Endothelial cell of umbilical vein (primary cell): ENCODE data around the gene CARD10. TPM values are rescaled to one million over a fixed set of nuclear protein-coding genes. Genes with fewer than 3 reads are reported as not detected.

Experiments
- BruUV-seq: library from RNA; stranded (reverse); fragments of 400-500 nt; replicated peaks from 2 replicates; lab custom pipeline; 2021; lab: Mats Ljungman, UMichigan
- CTCF ChIA-PET: fragments of 300-600, 350-600 bp; sonication (Branson Sonifier 250); formaldehyde crosslinking; loops from one replicate; lab custom pipeline; 2021; ENCODE audit warnings: antibody characterized with exemption, inconsistent platforms; lab: Charles Lee
- POLR2A ChIA-PET: fragments of 300-600, 350-600 bp; sonication (Branson Sonifier 250); formaldehyde crosslinking; loops from one replicate; lab custom pipeline; 2021; ENCODE audit warnings: antibody characterized with exemption, inconsistent platforms; lab: Charles Lee
- DNase-seq: peaks from one replicate; pipeline ENCODE4 v3.0.0-alpha.2; 2011; ENCODE audit warnings: low read depth, low spot score
- FAIRE-seq: peaks from 2 replicates; lab custom pipeline; 2011; peaks lifted over from hg19 to GRCh38; lab: Jason Lieb, UNC
- H2AFZ ChIP-seq: 2 replicates; pipeline ENCODE4 v1.6.0; 2012; ENCODE audit warnings: low read depth, low read length, control low read depth, inconsistent platforms
- H3K27ac ChIP-seq: 2 replicates; pipeline ENCODE4 v1.5.1; 2011; ENCODE audit warnings: low read depth, mild to moderate bottlenecking, control low read depth, low read length, moderate library complexity; ENCODE audit not compliant: insufficient read depth
- H3K27me3 ChIP-seq, 2 experiments: 2 replicates each; pipeline versions ENCODE4 v1.6.0 to v1.6.1; 2011; ENCODE audit warnings: low read length in 2 of 2, mixed read lengths in 1 of 2; ENCODE audit not compliant: control insufficient read depth in 2 of 2, insufficient read depth in 2 of 2
- H3K36me3 ChIP-seq, 2 experiments: 2 replicates in 1 of 2; 3 replicates in 1 of 2; pipeline ENCODE4 v1.5.1; 2011; ENCODE audit warnings: low read length in 2 of 2, mild to moderate bottlenecking in 1 of 2, moderate library complexity in 1 of 2; ENCODE audit not compliant: control insufficient read depth in 2 of 2, insufficient read depth in 2 of 2; ENCODE audit errors: extremely low read depth in 1 of 2
- H3K4me1 ChIP-seq: 3 replicates; pipeline ENCODE4 v1.5.1; 2011; ENCODE audit warnings: mild to moderate bottlenecking, low read length; ENCODE audit not compliant: control insufficient read depth, insufficient read depth; ENCODE audit errors: extremely low read depth
- H3K4me2 ChIP-seq: 2 replicates; pipeline ENCODE4 v1.6.1; 2011; ENCODE audit warnings: low read length, control low read depth, mixed read lengths; ENCODE audit not compliant: insufficient read depth
- H3K4me3 ChIP-seq, 3 experiments: fragments of 200-600 bp in 1 of 3; sonication (generic), shearing (Covaris generic) in 1 of 3; replicated peaks in 1 of 3; 2 replicates each; pipeline ENCODE4 v1.5.1; 2011 to 2016; ENCODE audit warnings: control low read depth in 3 of 3, low read length in 3 of 3, mild to moderate bottlenecking in 2 of 3, inconsistent platforms in 1 of 3, low read depth in 1 of 3, moderate library complexity in 1 of 3; ENCODE audit not compliant: insufficient read depth in 1 of 3
- H3K79me2 ChIP-seq: 2 replicates; pipeline ENCODE4 v1.6.0; 2012; ENCODE audit warnings: low read length, inconsistent platforms; ENCODE audit not compliant: control insufficient read depth, insufficient read depth
- H3K9ac ChIP-seq: replicated peaks from 2 replicates; pipeline ENCODE3; 2011; ENCODE audit warnings: low read length, control low read depth; ENCODE audit not compliant: insufficient read depth; ENCODE audit errors: extremely low read depth
- H3K9me1 ChIP-seq: replicated peaks from 3 replicates; pipeline ENCODE4 v1.6.0; 2011; ENCODE audit warnings: mild to moderate bottlenecking, low read length; ENCODE audit not compliant: control insufficient read depth, insufficient read depth; ENCODE audit errors: extremely low read depth
- H3K9me3 ChIP-seq: replicated peaks from 2 replicates; pipeline ENCODE4 v1.5.1; 2012; ENCODE audit warnings: low read length, inconsistent platforms; ENCODE audit not compliant: control insufficient read depth, insufficient read depth
- H4K20me1 ChIP-seq: replicated peaks from 2 replicates; pipeline ENCODE3; 2011; ENCODE audit warnings: mild to moderate bottlenecking, low read length; ENCODE audit not compliant: control insufficient read depth, insufficient read depth; ENCODE audit errors: extremely low read depth
- FOS ChIP-seq: IDR thresholded peaks from 2 replicates; pipeline ENCODE4 v1.6.1; 2011; ENCODE audit warnings: mild to moderate bottlenecking, low read length, moderate library complexity, borderline replicate concordance; ENCODE audit not compliant: insufficient read depth
- POLR2AphosphoS5 ChIP-seq: IDR thresholded peaks from 2 replicates; pipeline ENCODE4 v1.6.1; 2012; ENCODE audit warnings: low read depth, mild to moderate bottlenecking, control low read depth, low read length, moderate library complexity; ENCODE audit not compliant: insufficient read depth
- dilution Hi-C: fragments of 300-500 bp; cut with MboI; formaldehyde crosslinking; loops from one replicate; pipeline ENCODE4 v1.15.0; 2019; ENCODE audit warnings: low sequenced_read_pairs; ENCODE audit not compliant: extremely low pct_ligation_motif_present
- intact Hi-C: fragments of 100-400 bp; cut with micrococcal nuclease; formaldehyde crosslinking; loops from one replicate; pipeline ENCODE4 v1.10.0; 2022
- polyA plus RNA-seq, 4 experiments: library from polyadenylated mRNA; depleted of rRNA in 3 of 4; stranded (reverse) in 3 of 4; unstranded in 1 of 4; fragments of >200 nt; gene quantifications; 2 replicates each; pipeline versions ENCODE4 v1.2.1 to v1.2.3, GENCODE V29; 2011 to 2012; ENCODE audit warnings: missing spikeins in 1 of 4
- total RNA-seq: library from RNA; stranded (reverse); gene quantifications from 2 replicates; pipeline ENCODE4 v1.2.3, GENCODE V29; 2021
- TF ChIP-seq, protein P1 (sequence below), 2 donors: IDR thresholded peaks; 1 replicate in 1 of 2; 2 replicates in 1 of 2; pipeline ENCODE4 v1.5.1; 2011; ENCODE audit warnings: low read length in 2 of 2, mild to moderate bottlenecking in 2 of 2, moderate library complexity in 2 of 2, control low read depth in 1 of 2, inconsistent platforms in 1 of 2, low read depth in 1 of 2; ENCODE audit not compliant: insufficient read depth in 1 of 2; ENCODE audit errors: extremely low read depth in 1 of 2

The CARD10 gene
- total and polyA plus RNA-seq, 2 donors (not counting 3 experiments of a cell fraction or from before 2014, with no cell fraction given), result 36.1 to 39.5 TPM

DNA sequence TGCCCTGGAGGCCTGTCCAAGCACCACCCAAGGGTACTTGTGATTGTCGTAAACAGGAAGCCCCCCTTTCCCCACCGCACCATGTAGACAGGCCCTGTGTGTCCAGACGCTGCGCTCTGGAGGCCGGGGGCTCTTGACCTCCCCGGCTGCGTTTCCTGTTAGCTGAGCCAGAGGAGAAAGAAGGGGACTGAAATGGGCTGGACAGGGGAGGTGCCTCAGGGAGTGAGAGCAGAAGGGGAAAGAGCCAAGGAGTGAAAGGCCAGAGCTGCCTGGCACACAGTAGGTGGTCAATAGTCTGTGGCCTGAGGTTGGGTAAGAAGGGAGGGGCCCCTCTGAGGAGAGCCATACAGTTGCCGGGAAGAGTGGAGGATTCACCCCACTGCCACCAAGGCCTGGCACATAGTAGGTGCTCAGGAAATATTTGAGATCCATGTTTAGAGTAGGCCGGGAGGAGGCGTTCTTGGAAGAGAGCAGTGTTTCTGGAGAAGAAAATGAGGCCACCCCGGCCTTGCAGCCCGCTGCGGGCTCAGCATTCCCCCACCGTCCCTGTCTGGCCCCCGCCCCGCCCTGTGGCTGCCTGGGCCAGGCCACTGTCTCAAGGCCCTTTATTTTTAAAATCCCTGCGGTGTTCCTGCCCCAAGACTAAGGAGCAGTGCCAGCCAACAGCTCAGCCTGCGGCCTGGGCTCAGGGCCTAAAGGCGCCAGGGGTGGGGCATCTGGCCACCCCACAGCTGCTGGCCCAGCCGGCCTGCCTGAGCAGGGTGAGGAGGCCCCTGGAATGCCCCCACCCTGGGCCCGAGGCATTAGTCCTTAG lies 27.4 kb upstream of the CARD10 start:
- H3K4me2 ChIP-seq, result peak overlapping the region; percentile 68
- peak overlapping the region; percentile 64 for H3K9ac ChIP-seq
- TF ChIP-seq POLR2AphosphoS5 (no peak), FOS (no peak)
- TF ChIP-seq, protein P1, sequence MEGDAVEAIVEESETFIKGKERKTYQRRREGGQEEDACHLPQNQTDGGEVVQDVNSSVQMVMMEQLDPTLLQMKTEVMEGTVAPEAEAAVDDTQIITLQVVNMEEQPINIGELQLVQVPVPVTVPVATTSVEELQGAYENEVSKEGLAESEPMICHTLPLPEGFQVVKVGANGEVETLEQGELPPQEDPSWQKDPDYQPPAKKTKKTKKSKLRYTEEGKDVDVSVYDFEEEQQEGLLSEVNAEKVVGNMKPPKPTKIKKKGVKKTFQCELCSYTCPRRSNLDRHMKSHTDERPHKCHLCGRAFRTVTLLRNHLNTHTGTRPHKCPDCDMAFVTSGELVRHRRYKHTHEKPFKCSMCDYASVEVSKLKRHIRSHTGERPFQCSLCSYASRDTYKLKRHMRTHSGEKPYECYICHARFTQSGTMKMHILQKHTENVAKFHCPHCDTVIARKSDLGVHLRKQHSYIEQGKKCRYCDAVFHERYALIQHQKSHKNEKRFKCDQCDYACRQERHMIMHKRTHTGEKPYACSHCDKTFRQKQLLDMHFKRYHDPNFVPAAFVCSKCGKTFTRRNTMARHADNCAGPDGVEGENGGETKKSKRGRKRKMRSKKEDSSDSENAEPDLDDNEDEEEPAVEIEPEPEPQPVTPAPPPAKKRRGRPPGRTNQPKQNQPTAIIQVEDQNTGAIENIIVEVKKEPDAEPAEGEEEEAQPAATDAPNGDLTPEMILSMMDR (IDR thresholded peaks at IDR 0.05; ENCODE audit: extremely low read depth in 1 of 2, insufficient read depth in 1 of 2, low read depth in 1 of 2, low read length in 2 of 2), result peak in 1 of 2 donors; percentile 15
- peaks cover 26% of the 10 kb centered on the region for H3K4me1 ChIP-seq
- CTCF ChIA-PET, result interaction anchor here (1.0 to 16.0 kb wide), 12 partner anchors 18 to 317 kb away, joined by 3 to 977 read pairs (median 4); partner anchors contain the start of genes CDC42EP1, GGA1 and NOL12
- FAIRE-seq (no peak), DNase-seq (peak; percentile 44)
- no peaks in the 10 kb centered on the region for H3K36me3 ChIP-seq
- H3K79me2 ChIP-seq, result no peaks in the 10 kb centered on the region
- H4K20me1 ChIP-seq, result no peaks in the 10 kb centered on the region
- H3K27ac ChIP-seq, result peak overlapping the region; percentile 91
- intact Hi-C loops, result loop anchor here (1.0 to 2.0 kb wide), 3 partner anchors 10 to 62 kb away; partner anchors contain the start of gene GGA1
- dilution Hi-C loops, result no loop called here
- H3K27me3 ChIP-seq, result no peaks in the 10 kb centered on the region
- H3K9me3 ChIP-seq, result no peaks in the 10 kb centered on the region
- peak overlapping the region; percentile 26 for H2AFZ ChIP-seq
- POLR2A ChIA-PET, result interaction anchor here (0.7 to 2.6 kb wide), 8 partner anchors 12 to 61 kb away, joined by 3 to 17 read pairs (median 8); partner anchors contain the start of gene CDC42EP1
- H3K9me1 ChIP-seq, result no peaks in the 10 kb centered on the region
- no peak overlapping the region for H3K4me3 ChIP-seq
- TSS peak; percentile 58 for BruUV-seq
